SK-MEL-5 (cell line): Measurements from ENCODE around the gene MELTF. TPM values are rescaled to one million over a fixed set of nuclear protein-coding genes. Genes with fewer than 3 reads are reported as not detected.

Experiments
- DNase-seq: peaks from one replicate; pipeline ENCODE4 v3.0.0-alpha.2; 2016; ENCODE audit warnings: low read depth, low spot score
- in situ Hi-C: cut with HindIII; loops from 2 replicates; pipeline ENCODE4 v1.10.0; 2016; ENCODE audit warnings: low sequenced_read_pairs, high pct_unique_total_duplicates, low pct_unique_long_range_greater_than_20kb
- total RNA-seq: library from RNA; depleted of rRNA; stranded (reverse); fragments of >200 nt; shearing (Covaris generic); gene quantifications from 2 replicates; pipeline ENCODE4 v1.2.3, GENCODE V29; 2014

Gene MELTF
- total RNA-seq, 1 experiment from 2014 or later, result 210 TPM

GRCh38 chr3:197015790-197016736, 13.6 kb downstream of the MELTF start:
- in situ Hi-C loops, result no loop called here
- DNase-seq, result no peak

GRCh38 chr3:197014942-197015575, 14.6 kb downstream of the MELTF start:
- DNase-seq, result no peak
- in situ Hi-C loops, result no loop called here

- in situ Hi-C loops, result no loop called here
- DNase-seq, result no peak
Measured at GRCh38 chr3:197014024-197014423, 15.6 kb downstream of the MELTF start.

DNA sequence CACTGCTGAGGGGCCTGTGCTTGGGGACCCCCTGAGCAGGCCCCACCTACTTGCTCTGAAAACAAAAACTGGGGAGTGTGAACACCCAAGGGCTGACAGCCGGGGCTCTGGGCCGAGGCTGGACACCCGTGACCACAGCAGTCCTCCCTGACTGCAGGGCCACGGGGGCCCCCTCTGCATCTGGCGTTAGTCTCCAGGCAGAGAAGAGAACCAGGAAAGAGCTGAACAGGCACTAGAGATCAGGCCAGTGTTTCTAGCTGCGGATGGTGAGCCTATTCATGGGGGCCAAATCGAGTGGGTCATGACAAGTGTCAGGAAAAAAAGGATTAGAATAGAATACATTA, 17.1 kb downstream of the MELTF start:
- in situ Hi-C loops, result no loop called here

GRCh38 chr3:197011780-197012539, 17.7 kb downstream of the MELTF start:
- in situ Hi-C loops, result no loop called here
- DNase-seq, result no peak

More for the DNA sequence above, 17.1 kb downstream of the MELTF start:
- DNase-seq, result no peak

- in situ Hi-C loops, result no loop called here
- no peak for DNase-seq
Measured at GRCh38 chr3:197010556-197011351, 18.9 kb downstream of the MELTF start.

DNA sequence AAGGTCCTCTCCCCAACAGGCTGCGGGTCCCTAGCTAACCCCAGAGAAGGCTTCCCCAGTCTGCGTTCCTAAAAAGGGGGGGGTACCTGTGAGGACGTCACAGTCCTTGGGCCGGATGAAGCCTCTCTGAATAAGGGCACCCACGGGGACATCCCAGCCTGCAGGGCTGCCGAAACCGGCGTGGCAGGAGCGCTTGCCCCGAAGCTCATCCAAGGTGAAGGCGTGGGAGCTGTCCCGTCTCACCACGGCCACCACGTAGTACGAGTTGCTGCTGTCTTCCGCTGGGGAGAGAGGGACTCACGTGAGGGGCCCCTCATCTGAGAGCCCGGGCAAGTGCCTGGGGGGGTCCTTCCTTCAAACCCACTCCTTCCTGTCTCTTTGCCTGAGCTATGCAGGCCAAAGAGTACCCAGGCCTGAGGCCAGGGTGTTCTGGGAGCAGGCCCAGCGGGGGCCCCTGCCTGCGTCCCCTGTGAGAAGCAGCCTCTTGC, 20.0 kb downstream of the MELTF start:
- in situ Hi-C loops, result no loop called here
- no peak for DNase-seq

DNA sequence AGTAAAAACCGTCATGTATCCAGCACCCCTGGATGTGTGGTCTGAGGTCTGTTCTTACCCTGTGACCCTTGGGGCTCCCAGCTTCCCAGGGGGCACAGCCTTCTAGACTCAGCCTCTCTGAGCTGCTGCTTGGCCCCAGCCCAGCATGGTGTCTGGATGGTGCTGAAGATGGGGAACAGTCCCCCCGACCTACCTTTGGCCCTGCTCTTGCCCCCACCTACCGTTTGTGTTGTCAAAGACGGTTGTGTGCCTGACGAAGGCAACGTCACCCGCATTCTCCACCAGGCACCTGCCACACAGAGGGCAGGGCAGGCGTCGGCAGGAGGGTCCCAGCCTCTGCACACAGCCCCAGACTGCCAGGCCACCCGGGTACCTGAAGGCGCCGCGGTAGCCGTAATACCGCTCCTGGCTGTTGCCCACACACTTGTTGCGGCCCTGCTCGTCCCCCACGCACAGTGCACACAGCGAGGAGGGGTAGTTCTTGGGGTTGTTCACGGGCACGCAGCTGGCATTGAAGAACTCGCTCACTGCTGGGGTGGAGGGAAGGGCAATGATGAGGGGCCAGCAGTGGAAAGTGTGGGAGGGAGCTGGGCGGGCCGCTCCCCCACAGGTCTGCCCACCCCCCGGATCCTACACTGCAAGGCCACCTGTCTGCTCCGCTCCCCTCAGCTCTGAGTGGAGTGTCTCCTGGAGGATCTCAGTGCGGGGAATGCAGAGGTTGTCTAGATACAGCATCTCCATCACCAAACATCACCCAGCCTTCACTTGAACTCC, 21.0 kb downstream of the MELTF start:
- DNase-seq, result no peak
- in situ Hi-C loops, result no loop called here

DNA sequence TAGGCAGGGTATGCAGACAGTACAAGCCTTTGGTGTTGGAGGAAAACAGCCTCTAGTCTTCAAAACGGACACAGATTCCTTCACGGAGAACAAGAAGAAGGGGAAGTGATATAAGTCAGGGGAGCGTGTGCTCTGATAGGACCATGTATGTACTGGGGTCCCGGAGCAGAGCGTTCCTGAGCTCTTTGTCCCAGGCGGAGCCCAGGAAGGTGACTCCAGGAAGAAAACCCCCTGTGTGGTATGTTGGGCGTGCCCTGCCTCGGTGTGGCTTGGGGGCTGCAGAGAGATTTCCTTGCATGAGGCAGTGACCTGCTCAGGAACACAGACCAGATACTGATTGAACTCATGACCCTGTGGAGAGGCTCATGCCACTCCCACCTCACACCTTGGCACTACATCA, 21.7 kb downstream of the MELTF start:
- in situ Hi-C loops, result no loop called here
- no peak for DNase-seq

GRCh38 chr3:197007296-197007940, 22.2 kb downstream of the MELTF start:
- no peak for DNase-seq
- in situ Hi-C loops, result no loop called here

GRCh38 chr3:197006860-197007259, 22.8 kb downstream of the MELTF start:
- DNase-seq, result no peak
- in situ Hi-C loops, result no loop called here

DNA sequence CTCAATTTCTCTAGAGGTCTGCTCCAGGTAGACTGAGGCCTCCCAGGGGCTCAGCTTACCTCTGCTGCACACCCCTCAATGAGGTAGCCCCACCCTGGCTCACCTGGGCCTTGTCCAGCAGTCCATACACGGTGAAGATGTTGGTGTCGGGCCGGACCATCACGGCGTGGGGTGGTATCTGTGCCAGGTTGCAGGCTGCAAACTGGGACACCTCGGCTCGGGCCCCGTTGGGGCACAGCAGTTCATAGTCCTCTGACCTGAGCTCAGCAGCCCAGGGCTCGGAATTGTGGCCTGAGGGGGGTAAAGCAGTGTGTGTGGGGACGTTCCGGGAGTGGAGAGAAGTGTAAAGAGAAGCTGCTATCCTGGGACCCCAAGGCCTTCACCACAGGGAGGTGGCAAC, 23.2 kb downstream of the MELTF start:
- in situ Hi-C loops, result no loop called here
- no peak for DNase-seq

DNA sequence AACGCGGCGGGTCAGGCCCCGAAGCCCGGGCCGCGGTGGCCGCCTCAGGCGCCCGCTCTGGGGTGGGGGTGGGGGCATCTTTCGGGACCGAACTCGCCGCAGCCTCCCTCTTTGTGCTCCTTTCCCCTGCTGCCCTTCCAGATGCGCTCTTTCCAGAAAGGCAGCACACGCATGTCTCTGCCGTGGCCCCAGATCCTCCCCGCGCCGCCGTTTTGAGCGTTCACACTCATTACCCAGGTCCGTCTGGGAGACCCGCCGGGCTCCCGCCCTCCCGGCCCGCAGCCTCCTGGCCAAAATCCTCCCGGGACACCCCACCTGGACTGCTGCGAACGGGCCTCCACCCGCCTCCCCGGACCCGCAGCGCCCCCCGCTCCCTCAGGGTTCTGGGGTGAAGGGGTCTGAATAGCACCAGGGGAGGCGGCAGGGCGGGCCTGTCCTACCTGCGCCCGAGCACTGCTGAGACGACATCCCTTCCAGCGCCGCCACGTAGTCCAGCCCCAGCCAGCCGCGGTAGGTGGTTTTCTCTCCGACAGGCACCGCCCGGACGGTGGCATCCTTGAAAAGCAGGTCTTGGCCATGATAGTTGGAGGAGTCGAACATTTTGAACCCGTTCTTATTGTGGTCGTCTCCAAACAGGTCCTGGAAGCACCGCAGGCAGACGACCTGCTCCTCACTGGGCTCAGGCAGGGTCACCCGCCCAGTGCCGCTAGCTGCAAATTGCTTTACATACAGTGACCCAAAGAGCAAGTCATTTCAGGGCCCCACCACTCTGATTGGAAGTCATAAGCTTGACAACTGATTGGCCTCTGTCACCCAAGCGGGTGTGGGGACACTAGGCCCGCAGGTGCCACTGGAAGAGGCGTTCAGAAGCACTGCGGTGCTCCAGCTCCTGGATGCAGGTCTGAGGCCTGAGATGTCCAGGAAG, 25.9 kb downstream of the MELTF start:
- in situ Hi-C loops, result no loop called here
- no peak for DNase-seq

DNA sequence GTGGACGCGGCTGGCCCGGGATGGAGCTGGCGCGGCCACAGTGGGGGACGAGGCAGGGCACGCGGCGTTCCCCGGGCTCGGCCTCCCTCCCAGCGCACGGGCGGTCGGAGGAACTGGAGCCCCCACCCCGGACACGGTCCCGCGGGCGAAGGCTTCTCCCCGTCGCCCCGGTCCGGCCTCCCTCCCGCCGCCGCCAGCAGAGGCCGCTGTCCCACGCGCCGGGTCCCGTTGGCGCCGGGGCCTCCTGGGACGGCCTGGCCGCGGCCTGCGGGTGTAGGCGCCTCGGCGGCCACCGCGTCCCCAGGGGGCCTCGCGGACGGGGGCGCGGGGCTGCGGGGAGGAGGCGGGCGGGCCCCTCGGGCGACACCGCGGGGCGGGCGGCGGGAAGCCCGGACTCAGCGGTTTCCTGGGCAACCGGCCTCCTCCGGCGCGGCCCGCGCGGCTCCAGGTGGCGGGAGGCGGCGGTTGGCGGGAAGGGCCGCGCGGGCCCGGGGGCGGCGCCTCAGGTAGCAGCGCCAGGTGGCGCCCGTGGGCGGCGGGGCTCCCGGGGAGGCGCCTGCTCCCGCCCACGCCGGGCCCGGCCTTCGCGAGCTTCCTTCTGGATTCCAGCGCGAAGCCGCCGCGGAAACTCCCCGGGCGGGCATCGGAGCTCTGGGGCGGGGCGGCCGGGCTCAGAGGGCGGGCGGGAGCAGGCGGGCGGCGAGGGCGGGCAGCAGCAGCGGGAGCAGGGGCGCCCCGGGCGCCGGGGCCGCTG, 26.7 kb downstream of the MELTF start:
- in situ Hi-C loops, result no loop called here
- DNase-seq, result no peak
